Glutamatergic neuron (in vitro differentiated cells): ENCODE measurements around the gene ATP12A. TPM values are rescaled to one million over a fixed set of nuclear protein-coding genes. Genes with fewer than 3 reads are reported as not detected.

Source experiments
- DNase-seq: peaks from one replicate; pipeline ENCODE4 v3.0.0; 2022
- H3K27ac Mint-ChIP-seq: one replicate; pipeline ENCODE4 v1.8.0; 2020; ENCODE audit warnings: mild to moderate bottlenecking, mixed read lengths, inconsistent platforms; ENCODE audit not compliant: unreplicated experiment
- H3K27me3 Mint-ChIP-seq: one replicate; pipeline ENCODE4 v1.8.0; 2020; ENCODE audit warnings: mild to moderate bottlenecking, moderate library complexity, mixed read lengths, inconsistent platforms; ENCODE audit not compliant: unreplicated experiment
- H3K36me3 Mint-ChIP-seq: one replicate; pipeline ENCODE4 v1.8.0; 2020; ENCODE audit warnings: mild to moderate bottlenecking, mixed read lengths, inconsistent platforms; ENCODE audit not compliant: unreplicated experiment
- H3K4me1 Mint-ChIP-seq: one replicate; pipeline ENCODE4 v1.8.0; 2020; ENCODE audit warnings: mild to moderate bottlenecking, low read depth, mixed read lengths, inconsistent platforms; ENCODE audit not compliant: unreplicated experiment
- H3K4me3 Mint-ChIP-seq: one replicate; pipeline ENCODE4 v1.8.0; 2020; ENCODE audit warnings: mild to moderate bottlenecking, mixed read lengths, inconsistent platforms; ENCODE audit not compliant: unreplicated experiment
- H3K9me3 Mint-ChIP-seq: one replicate; pipeline ENCODE4 v1.8.0; 2020; ENCODE audit warnings: mild to moderate bottlenecking, moderate library complexity, mixed read lengths, inconsistent platforms; ENCODE audit not compliant: unreplicated experiment
- total RNA-seq: library from RNA; stranded (reverse); fragmentation: NEBNext Ultra II Directional; extraction: Animal tissue kit (Norgen Biotek cat#: 25700); gene quantifications from one replicate; pipeline ENCODE4 v1.2.1, GENCODE V29; 2021; ENCODE audit not compliant: unreplicated experiment
- TF ChIP-seq, protein P1 (sequence below): fragments of 200-600 bp; sonication (generic); IDR thresholded peaks from one replicate; pipeline ENCODE4 v1.5.0; 2021; ENCODE audit not compliant: partially characterized antibody, unreplicated experiment

ATP12A gene
- total RNA-seq, 1 donor from 2014 or later: not detected

GRCh38 chr13:24716011-24716410 is 35.8 kb downstream of the ATP12A start:
- H3K9me3 Mint-ChIP-seq: no peaks in the 10 kb centered on the region
- H3K36me3 Mint-ChIP-seq: no peaks in the 10 kb centered on the region
- peaks cover 3% of the 10 kb centered on the region for H3K27me3 Mint-ChIP-seq
- DNase-seq: no peak
- H3K4me3 Mint-ChIP-seq: no peak overlapping the region
- no peak overlapping the region for H3K27ac Mint-ChIP-seq
- no peaks in the 10 kb centered on the region for H3K4me1 Mint-ChIP-seq
- TF ChIP-seq, protein P1, sequence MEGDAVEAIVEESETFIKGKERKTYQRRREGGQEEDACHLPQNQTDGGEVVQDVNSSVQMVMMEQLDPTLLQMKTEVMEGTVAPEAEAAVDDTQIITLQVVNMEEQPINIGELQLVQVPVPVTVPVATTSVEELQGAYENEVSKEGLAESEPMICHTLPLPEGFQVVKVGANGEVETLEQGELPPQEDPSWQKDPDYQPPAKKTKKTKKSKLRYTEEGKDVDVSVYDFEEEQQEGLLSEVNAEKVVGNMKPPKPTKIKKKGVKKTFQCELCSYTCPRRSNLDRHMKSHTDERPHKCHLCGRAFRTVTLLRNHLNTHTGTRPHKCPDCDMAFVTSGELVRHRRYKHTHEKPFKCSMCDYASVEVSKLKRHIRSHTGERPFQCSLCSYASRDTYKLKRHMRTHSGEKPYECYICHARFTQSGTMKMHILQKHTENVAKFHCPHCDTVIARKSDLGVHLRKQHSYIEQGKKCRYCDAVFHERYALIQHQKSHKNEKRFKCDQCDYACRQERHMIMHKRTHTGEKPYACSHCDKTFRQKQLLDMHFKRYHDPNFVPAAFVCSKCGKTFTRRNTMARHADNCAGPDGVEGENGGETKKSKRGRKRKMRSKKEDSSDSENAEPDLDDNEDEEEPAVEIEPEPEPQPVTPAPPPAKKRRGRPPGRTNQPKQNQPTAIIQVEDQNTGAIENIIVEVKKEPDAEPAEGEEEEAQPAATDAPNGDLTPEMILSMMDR: no peak

DNA sequence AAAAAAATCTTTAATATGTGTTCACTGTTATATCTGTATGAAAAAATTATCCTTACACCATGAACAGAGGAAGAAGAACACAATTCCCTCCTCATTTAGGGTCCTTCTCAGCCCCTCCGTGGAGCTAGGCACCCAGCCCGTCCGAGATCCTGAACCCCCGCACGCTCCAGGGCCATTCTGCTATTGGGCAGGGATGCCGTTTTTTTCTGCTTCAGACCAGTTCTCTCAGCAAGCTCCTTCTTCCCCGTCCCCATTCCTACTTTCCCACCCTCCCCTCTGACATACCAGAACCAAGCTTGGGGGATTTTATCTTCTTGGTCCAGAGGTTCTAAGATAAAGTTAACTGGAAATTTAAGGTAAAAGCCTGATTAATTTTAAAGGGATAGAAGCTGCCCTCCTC is 36.2 kb downstream of the ATP12A start:
- Mint-ChIP-seq H3K4me1 (no peaks in the 10 kb centered on the region), H3K27ac (no peak overlapping the region), H3K36me3 (no peaks in the 10 kb centered on the region), H3K27me3 (peaks cover 3% of the 10 kb centered on the region), H3K9me3 (no peaks in the 10 kb centered on the region), H3K4me3 (no peak overlapping the region)
- DNase-seq: no peak
- TF ChIP-seq, protein P1: no peak

DNA sequence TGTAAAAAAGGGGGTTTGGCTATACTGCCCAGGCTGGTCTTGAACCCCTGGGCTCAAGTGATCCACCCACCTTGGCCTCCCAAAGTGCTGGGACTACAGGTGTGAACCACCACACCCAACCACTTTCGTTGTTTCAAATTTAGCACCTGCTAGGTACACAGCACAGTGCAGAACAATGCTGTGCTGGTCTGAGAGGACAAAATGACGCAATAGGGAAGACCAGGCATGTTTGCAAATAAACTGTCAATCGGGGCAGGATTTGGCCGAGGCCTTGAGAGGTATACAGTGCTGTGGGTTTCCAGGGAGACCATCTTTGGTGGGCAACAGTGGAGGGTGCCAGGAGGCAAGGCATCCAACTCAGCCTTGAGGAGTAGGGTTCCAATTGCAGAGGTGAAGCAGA is 37.0 kb downstream of the ATP12A start:
- TF ChIP-seq, protein P1: no peak
- Mint-ChIP-seq H3K36me3 (no peaks in the 10 kb centered on the region), H3K4me3 (no peak overlapping the region), H3K27ac (no peak overlapping the region), H3K27me3 (peaks cover 3% of the 10 kb centered on the region), H3K9me3 (no peaks in the 10 kb centered on the region), H3K4me1 (no peaks in the 10 kb centered on the region)
- DNase-seq: no peak

- Mint-ChIP-seq H3K4me3 (no peak overlapping the region), H3K4me1 (no peaks in the 10 kb centered on the region), H3K36me3 (no peaks in the 10 kb centered on the region), H3K27ac (no peak overlapping the region), H3K27me3 (peaks cover 3% of the 10 kb centered on the region), H3K9me3 (no peaks in the 10 kb centered on the region)
- DNase-seq: no peak
- TF ChIP-seq, protein P1: no peak
These were observed 38.2 kb downstream of the ATP12A start for GRCh38 chr13:24718192-24718965.

- H3K4me1 Mint-ChIP-seq: no peaks in the 10 kb centered on the region
- H3K27ac Mint-ChIP-seq: no peak overlapping the region
- no peak for DNase-seq
- no peak overlapping the region for H3K4me3 Mint-ChIP-seq
- H3K9me3 Mint-ChIP-seq: peaks cover 2% of the 10 kb centered on the region
- H3K36me3 Mint-ChIP-seq: no peaks in the 10 kb centered on the region
- peaks cover 3% of the 10 kb centered on the region for H3K27me3 Mint-ChIP-seq
- TF ChIP-seq, protein P1: no peak
These were observed 38.9 kb downstream of the ATP12A start for GRCh38 chr13:24719139-24719538.
